NCI-H2171 (cell line): ENCODE measurements around the gene ATP5PO.
"Not testable (repeated sequence)": the region's sequence is repeated elsewhere in the genome, so short reads cannot be mapped to it uniquely, and the experiment has no call there.

Experiments used
- DNase-seq: peaks from one replicate; lab custom pipeline; 2025; lab: John Stamatoyannopoulos, UW

Gene ATP5PO

DNA sequence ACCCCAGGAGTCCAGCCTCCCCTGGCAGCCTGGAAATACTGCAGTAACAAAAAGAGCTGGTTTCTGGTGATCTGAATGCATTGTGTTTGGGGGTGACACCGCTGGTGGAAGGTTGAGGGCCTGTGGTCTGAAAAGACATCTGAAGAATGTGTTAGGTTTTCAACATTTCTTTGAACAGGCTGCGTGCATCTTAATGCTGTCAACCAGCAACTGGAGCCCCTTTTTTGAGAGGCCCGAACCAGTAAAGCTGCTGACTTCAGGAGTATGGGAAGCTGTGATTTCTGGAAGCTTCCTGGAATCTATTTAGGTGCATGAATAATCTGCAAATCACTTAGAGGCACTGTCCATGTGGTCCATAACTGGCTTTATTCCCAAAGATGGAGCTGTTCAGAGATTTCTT, 17.0 kb downstream of the ATP5PO start:
- DNase-seq: no peak

DNA sequence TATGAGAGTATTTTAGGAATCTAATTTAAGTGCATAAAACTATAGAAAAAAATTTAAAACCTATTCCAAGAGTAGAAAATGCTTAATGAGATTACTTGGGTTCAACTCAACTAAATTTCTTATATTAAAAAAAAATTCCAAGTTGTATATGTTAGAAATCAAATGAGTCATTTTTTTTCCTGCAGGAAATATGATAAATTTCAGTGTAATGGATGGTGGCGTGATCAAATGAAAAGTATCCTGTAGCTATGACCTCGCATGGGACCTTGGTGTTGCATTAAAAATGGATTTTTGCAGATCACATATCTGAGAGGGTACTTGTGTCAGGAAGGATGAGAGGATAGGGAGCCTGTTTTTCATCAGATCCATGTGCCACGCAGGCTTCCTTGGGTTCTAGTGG, 17.9 kb downstream of the ATP5PO start:
- no peak for DNase-seq

DNA sequence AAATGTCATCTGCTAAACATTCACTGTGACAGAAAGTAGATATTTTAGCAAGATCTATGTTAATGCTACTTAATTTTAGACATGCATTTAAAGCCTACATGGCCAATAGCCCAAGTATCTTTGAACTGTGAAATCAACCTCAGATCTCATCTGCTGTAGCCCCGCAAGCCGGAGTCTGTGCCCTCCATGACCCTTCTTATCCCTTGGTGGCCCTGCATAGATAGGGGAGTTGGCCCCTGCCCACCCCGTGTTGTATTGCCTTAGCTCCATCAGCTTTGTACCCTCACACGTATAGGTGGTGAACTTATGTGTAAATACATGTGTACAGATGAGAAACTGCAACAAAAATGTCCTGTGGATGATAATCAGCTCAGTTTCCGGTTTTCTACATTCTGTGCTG, 18.5 kb downstream of the ATP5PO start:
- DNase-seq: no peak

DNA sequence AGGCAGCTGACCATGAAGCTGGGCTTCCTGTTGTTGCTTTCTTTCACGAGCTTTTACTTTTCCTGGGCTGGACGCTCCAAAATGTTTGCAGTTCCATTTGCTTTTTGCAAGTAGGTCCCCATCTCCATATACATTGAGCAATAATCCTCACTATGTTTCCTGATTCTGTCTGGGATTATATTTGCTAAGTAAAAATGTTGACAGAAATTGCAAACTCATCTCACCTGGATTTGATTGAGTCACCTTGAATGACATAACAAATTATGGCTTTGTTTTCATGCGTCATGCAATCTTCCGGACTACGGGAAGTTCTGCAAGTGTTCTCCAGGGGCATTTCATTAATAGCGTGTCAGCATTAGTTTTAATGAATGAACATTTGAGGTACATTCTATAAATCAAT, 18.9 kb downstream of the ATP5PO start:
- DNase-seq: no peak

DNA sequence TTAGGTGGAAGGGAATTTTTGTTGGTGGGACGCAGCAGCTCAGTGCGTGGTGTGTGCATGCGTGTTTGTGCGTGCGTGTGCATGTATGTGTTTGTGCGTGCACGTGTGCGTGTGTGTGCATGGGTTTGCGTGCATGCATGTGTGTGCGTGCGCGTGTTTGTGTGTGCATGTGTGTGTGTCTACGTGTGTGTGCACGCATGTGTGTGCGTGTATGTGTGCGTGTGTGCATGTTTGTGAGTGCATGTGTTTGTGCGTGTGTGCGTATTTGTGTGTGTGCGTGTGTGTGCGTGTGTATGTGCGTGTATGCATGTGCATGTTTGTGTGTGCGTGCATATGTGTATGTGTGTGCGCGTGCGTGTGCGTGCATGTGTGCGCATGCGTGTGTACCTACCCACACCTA, 20.2 kb downstream of the ATP5PO start:
- no peak for DNase-seq

DNA sequence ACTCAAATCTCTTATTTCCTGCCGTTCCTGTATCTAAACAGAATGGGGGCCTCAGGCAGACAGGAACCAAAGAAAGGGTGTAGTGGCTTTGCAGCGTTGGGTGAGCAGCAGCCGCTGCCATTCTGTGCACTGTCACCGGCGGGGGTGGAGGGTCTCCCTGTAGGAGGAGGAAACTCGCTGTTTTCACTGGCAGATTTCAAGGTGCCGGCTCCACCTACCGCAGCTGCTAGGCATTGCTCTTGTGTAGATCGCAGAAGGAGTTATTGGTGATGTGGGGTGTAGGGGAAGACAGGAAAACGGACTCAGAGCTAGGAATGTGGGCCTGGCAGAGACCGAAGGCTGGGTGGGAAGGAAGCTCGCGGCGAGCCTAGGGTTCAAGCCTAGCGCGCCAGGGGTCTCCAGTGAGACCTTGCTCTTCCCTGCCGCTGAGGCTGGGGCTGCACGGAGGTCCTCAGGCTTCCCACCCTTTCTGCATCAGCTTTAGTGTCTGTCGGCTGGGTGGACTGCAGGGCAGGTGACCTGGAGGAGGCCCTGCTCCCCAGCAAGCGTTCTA, 20.8 kb downstream of the ATP5PO start:
- peak; percentile 85 for DNase-seq

DNA sequence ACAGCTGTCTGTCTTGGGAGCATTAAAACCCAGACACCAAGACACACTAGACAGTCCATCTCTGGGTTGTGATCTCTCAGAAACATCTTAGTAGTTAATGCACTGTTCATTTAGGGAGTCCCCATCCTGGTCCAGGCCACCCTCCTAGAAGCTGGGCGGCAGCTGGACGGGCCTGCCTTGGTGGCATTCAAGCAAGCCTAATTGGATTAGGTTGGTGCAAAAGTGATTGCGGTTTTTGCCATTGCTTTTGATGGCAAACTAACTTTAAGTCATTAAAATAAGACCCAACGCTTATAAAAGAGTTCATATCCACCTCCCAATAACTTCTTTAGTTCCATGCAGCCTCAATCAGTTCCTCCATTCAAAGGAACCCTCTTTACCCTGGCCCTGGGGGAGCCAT, 21.7 kb downstream of the ATP5PO start:
- DNase-seq: no peak

DNA sequence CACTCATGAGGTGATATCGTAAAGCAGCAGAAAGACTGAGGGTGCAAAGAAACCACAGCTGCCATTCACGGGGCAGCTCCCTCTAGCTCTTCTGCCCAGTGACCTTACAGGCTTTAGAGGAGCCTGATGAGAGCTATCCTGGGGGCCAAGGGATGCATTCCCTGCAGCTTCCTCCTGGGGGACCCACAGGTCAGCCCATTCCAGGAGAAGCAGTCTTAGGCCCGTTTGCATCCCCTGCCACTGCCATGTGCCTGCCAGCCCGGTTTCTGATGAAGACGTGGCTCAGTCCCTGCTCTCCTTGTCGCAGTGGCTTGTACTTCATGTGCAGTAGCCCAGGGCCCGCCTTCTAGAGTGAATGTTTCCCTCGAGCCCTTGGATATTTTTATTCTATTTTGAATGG, 22.8 kb downstream of the ATP5PO start:
- DNase-seq: no peak

DNA sequence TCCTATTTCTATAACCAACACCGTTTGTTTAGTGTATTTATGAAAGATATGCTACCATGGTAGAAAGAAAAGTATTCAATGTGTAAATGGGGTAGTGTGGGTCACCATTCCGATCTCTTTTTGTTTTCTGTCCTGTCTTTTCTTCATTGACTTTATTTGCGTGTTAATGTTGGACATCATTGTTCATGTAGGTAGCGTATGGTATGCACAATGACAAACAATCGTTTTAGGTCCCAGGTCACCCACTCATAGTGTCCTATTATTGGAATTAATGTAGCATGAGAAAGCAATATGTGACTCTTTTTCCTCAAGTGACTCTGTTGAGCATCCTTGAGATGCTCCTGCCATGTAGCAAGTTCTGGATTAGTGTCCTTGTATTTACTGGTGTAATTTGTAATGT, 25.4 kb downstream of the ATP5PO start:
- DNase-seq: no peak

DNA sequence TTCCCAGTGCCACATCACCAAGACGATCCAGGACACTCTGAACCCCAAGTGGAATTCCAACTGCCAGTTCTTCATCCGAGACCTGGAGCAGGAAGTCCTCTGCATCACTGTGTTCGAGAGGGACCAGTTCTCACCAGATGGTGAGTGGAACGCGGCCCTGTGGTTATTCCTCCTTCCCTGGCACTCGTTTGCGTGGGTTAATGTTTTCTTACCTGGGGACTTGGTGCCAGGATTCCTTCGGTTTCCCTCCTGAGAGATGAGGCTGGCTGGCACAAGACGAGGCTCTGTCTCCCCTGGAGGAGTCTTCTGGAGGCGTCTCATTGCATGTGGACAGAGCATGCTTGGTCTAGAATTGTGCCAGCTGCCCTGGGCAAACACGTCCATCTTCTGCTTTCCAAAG, 29.3 kb downstream of the ATP5PO start:
- no peak for DNase-seq

DNA sequence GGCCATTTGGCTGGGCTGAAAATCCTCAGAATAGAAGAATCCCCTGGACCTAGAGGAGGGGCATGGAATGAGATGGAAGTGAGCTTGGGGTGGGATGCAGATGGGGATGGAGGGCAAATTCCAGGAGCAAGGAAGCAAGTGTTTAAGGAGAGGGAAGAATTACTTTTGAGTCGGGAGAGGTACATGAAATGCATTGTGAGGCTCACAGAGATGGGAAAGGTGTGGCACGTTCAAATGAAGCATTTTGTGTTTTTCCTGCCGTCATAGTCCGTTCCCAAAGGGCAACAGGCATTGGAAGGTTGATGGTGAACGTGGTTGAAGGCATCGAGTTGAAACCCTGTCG, 30.5 kb downstream of the ATP5PO start:
- DNase-seq: no peak

DNA sequence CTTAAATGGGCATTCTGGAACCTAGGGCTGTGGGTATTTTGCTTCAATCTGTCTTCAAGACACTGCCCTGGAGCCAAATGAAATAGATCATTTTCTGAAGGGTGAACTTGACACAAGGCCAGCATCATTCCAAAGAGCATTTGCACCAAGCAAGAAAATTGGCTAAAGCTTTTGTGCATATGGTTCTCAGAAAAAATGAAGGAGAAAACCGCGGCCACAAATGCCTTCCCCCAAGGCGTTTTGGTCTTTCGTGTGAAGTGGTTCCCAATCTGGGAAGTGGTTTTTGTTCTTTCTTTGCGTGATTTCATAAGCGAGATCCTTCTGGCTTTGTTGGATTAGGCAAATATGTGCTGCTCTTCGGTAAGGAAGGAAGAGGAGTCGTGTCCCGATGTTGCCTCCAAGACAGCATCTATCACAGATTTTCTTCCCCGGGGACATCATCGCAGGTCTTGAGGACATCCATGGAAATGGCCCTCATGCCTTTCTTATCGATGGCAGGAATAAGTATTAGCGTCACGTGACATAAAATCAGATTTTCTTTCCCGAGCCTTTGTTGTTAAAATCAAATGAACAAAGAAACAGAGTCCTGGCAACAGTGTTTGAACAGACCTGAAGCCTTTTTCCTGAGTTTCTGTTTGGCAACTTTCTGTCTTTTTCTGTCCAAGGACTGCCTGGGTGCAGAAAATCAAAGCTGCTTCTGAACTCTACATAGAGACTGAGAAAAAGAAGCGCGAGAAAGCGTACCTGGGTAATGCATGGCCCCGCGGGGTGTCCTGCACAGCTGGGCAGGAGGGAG, 31.0 kb downstream of the ATP5PO start:
- DNase-seq: no peak

DNA sequence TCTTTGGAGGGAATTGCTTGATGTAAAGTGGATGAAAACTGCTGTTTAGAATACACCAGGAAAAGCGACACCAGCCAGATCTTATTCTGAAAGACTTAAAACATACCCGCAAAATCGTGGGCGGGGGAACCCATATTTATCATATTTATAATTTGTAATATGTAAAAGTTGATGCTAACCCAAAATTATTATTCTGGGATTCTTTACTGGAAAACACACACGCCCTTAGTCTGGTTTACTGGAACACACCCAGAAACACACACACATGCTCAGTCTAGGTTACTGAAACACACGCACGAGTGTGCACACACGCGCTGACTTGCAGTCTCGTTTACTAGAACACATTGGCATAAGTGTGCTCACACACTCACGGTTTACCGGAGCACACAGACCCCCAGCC, 32.5 kb downstream of the ATP5PO start:
- no peak for DNase-seq

DNA sequence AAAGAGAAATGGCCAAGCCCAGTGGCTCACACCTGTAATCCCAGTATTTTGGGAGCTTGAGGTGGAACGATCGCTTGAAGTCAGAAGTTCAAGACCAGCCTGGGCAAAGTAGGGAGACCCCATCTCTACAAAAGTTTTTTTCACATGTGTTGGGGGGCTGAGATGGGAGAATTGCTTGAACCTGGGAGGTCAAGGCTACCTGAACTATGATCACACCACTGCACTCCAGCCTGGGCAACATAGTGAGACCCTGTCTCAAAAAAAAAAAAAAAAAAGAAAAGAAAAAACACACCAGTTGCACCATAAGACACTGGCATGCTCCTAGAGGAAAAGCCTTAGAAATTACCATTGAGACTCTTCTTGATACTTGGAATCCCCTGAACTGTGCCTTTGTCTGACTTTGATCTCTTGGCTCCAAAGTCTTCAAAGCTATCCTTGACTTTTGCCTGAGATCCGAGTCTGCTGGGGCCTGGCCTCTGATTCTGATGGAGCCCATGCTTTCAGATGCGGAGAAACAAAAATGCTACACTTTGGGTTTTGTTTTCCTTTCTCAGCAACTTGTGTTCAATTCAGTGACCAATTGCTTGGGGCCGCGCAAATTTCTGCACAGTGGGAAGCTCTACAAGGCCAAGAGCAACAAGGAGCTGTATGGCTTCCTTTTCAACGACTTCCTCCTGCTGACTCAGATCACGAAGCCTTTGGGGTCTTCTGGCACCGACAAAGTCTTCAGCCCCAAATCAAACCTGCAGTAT, 33.7 kb downstream of the ATP5PO start:
- no peak for DNase-seq

DNA sequence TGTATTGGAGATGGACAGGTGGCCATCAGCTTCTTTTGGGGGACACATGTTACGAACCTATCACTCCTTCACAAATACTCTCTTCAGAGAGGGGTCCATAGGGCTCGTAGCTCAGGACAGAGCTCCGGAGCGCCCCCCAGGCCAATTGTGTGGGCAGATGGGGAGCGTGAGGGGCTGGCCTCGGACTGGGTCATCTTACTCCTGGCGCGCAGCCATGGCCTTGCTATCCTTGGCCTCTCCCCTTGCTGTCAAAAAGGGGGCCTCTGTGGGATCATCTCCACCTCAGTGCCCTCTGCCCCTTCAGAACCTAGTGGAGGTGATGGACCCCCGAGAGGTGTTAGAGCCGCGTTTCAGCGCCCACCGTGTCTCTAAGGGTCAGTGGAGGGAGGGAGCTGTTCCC, 35.0 kb downstream of the ATP5PO start:
- no peak for DNase-seq

DNA sequence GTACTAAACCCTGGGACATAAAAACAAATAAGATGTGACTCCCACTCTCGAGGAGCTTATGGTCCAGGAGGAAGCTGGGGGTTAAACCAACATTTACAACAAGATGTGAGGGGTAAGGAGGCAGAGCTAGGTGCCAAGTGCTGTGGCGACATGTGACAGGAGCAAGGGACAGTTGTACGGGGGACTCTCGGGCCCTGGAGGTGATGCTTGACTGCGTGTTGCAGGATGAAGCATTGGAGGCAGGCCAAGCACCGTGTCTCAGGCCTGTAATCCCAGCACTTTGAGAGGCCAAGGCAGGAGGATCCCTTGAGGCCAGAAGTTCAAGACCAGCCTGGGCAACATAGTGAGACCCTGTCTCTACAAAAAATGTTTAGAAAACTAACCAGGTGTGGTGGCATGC, 36.8 kb downstream of the ATP5PO start:
- DNase-seq: no peak

DNA sequence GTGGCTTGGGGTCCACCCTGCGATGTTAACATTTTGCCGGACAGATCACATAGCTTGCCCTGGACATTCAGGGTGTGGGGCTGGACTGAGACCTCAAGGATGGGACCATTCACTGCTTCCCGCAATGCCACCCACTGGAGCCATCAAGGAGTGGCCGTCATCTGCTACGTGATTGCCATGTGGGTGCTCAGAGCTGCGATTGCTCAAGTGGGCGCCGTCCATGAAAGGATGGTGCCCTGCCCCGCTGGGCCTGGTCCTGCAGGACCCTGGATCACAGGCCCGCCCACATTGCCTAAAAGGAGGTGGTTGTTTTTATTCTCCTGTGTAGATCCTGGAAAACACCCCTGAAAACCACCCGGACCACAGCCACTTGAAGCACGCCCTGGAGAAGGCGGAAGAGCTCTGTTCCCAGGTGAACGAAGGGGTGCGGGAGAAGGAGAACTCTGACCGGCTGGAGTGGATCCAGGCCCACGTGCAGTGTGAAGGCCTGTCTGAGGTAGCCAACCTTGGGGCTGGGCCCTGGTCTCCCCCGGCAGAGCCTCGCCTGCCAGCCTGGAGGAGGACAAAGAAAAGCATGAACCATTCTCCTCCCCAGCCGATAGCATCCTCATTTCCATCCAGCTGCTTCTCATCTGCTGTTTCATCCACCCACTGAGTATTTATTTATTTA, 40.4 kb downstream of the ATP5PO start:
- no peak for DNase-seq

DNA sequence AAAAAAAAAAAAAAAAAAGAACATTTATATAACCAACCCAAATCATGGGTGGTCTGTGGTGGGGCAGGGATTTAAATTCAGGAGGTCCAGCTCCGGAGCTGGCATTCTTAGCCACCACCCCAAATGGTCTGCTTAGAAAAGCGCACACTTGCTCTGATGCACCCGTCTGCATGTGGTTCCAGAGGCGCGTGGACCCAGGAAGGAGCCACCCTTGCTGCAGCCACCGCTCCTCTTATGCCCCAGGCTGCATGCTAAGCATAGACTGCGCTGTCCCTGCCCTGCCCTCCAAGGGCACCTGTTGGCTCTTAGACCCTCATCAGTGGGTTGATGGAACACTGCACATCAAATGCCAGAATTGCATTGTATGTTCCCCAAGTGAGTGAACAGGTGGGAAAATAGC, 41.4 kb downstream of the ATP5PO start:
- no peak for DNase-seq

DNA sequence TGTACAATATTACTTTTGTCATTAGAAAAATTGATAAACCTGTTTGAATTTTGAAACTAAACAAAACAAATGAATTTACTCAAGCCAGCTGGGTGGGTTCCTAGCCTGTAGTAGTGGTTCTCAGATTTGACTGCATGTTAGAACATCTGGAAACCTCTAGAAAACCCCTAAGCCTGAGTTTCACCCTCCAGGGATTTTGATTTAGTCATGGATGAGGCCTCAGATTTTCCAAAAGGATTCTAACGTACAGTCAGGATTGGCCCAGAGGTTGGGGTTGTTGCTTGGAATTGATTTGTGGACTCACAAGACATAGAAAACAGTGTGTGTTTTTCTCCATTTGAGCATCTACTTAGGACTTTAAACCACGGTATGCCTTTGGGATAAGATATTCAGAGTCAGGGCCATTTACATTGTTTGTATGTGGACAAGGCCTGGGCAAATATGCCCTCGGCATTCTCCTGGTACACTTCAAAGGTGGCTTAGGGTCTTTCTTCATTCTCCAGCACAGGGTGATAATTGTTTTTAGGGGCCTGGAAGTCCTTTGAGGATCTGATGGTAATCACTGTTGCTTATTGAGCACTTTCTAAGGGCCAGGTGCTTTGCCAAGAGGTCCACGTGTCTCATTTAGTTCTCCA, 42.6 kb downstream of the ATP5PO start:
- no peak for DNase-seq

DNA sequence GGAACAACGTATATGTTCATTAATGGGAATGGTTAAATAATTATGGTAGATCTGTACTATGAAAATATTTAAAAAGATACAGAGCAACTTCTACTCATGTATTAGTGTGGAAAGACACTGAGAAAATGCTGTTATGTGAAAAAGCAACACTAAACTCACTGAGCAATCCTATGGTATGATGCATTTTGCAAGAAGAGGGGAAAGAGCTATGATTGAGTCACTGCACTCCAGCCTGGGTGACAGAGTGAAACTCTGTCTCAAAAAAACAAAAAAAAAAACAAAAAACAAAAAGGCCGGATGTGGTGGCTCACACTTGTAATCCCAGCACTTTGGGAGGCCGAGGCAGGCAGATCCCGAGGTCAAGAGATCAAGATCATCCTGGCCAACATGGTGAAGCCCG, 44.4 kb downstream of the ATP5PO start:
- no peak for DNase-seq

DNA sequence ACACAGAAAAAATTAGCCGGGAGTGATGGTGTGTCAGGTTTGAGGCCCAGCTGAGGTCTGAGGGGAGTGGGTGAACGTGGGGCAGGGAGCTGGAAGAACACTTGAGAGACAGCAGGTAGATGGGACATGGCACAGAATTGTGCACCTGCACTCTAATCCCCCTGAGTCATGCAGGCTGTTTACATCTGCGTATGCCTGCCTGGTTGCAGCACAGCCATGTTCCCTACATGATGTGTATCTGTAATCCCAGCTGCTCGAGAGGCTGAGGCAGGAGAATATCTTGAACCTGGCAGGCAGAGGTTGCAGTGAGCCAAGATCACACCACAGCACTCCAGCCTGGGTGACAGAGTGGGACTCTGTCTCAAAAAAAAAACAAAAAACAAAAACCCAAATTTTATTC, 44.8 kb downstream of the ATP5PO start:
- DNase-seq: peak; percentile 9

DNA sequence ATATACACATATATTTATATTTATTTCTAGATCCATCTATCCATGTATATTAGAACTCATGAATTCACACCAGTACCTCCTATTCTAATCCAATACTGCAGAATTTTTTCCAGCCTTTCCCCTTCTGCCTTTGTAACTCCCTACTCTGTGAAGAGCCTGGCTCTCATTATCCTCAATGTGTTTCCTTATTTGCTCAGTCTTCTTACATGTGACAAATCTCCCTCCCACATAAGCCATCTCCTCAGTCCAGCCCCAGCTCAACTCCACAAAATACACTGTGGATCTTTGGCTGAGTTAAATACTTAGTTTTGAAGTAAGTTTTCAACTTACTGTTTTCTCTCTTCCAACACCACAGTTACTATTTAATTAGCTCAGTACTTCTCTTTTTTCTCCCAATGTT, 45.7 kb downstream of the ATP5PO start:
- no peak for DNase-seq

DNA sequence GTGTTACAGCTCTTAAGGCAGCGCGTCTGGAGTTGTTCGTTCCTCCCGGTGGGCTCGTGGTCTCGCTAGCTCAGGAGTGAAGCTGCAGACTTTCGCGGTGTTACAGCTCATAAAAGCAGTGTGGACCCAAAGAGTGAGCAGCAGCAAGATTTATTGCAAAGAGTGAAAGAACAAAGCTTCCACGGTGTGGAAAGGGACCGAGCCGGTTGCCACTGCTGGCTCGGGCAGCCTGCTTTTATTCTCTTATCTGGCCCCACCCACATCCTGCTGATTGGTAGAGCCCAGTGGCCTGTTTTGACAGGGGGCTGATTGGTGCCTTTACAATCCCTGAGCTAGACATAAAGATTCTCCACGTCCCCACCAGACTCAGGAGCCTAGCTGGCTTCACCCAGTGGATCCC, 47.7 kb downstream of the ATP5PO start:
- DNase-seq: not testable (repeated sequence)
